ENCODE measurements around the gene FAM187B. TPM values are rescaled to one million over a fixed set of nuclear protein-coding genes. Genes with fewer than 3 reads are reported as not detected.

Gene FAM187B
- not detected for total RNA-seq
- polyA plus RNA-seq: not detected

DNA sequence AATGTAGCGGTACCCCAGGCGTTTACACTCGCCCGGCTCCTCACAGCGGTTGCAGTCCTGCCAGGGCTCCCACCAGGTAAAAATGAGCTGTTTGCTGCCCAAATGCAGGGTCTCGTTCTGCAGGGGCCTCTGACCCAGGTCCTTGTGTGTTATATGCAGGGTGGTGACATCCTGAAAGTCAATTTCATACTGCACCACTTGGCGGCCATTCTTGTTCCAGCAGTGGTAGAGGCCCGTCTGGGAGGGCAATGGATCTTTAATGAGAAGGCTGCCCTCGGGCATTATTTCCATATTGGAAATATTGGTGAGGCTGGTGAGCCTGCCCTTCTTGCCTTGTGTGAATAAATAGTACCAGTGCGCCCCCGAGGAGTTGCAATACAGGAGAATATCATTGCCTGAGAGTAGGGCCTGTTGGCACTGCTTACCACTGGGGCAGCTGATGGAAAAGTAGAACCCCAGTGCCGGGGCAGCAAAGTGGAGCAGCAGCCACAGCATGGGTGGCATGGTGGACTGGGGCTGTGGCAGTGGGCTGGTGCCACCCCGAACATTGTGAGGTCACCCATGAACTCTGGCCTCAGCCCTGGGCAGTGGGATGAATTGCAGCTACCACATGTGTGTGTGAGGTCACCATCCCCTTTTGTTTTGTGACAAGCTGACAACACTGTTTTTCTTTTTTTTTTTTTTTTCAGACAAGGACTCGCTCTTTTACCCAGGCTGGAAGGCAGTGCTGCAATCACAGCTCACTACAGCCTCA, at the start of gene FAM187B:
TSS of gene FAM187B (minus strand) at position 563 of the 754 bp plus-strand sequence. CDS start at position 504, 59 bp downstream.
- H3K4me3 Mint-ChIP-seq: no peak within 1 kb of the TSS

DNA sequence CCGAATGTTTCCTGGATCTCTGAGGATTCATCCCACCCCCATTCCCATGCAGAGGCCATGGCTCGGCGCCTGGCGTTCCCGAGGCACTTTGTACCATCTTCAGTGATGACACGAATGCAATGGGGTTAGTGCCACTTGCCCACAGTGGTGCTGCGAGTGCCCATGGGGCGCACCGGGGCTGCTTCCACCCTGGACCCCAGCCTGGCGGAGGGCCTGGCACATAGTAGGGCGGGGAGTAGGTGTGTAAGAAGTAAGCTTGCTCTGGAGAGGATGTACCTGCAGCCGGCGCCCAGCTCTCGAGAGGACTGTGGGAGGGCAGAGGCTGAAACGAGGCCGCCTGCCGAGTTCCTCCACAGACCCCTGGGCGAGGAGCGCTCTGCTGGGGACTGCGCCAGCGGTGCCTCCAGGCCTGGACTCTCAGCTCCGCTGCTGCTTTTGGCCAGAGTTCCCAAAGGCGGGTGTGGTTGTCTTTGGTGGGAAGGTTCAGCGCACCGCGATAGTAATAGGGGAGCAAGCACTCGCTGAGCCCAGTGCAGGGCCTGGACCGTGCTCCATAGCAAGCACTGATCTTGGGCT, 48.3 kb upstream of the FAM187B start:
- no peaks in the 10 kb centered on the region for H3K4me1 ChIP-seq (ENCODE audit: insufficient read depth, low read length)
- ChIA-PET POLR2A (no interaction called here), CTCF (no interaction called here)
- peaks cover 20% of the 10 kb centered on the region for H3K36me3 ChIP-seq (ENCODE audit: insufficient read depth, low read length)
- peaks cover 0 to 3% of the 10 kb centered on the region in 2 donors for H3K27me3 Mint-ChIP-seq
- H3K4me3 ChIP-seq (ENCODE audit: low read length): no peak overlapping the region
- H3K27me3 ChIP-seq (ENCODE audit: insufficient read depth, low read length, poor library complexity, severe bottlenecking): no peaks in the 10 kb centered on the region
- H3K27ac ChIP-seq (ENCODE audit: low read depth, low read length): no peak overlapping the region
- peak overlapping the region in 1 of 7 donors; percentile 54 for H3K4me3 Mint-ChIP-seq
- H3K4me1 Mint-ChIP-seq: peaks cover 17 to 28% (median 19%) of the 10 kb centered on the region in 3 donors
- DNase-seq: no peak
- H3K27ac Mint-ChIP-seq: no peak overlapping the region
- H3K36me3 Mint-ChIP-seq: peaks cover 0 to 76% (median 17%) of the 10 kb centered on the region in 3 donors
- H3K9me3 ChIP-seq (ENCODE audit: low read length): no peaks in the 10 kb centered on the region
- no peaks in the 10 kb centered on the region for H3K9me3 Mint-ChIP-seq

More for the DNA sequence above, at the start of gene FAM187B:
- H3K36me3 ChIP-seq (ENCODE audit: insufficient read depth, low read length): no peaks in the 10 kb centered on the region
- no peak within 1 kb of the TSS for H3K27ac ChIP-seq (ENCODE audit: low read depth, low read length)
- Mint-ChIP-seq H3K27ac (peak within 1 kb of the TSS in 3 of 8 donors; percentile 18 to 55 (median 33)), H3K27me3 (peaks cover 0 to 3% of the 10 kb centered on the region in 2 donors), H3K9me3 (no peaks in the 10 kb centered on the region), H3K4me1 (peaks cover 3 to 7% (median 4%) of the 10 kb centered on the region in 3 donors), H3K36me3 (no peaks in the 10 kb centered on the region)
- H3K4me3 ChIP-seq (ENCODE audit: low read length): no peak within 1 kb of the TSS
- no peak for DNase-seq
- CTCF ChIA-PET: interaction anchor here (1.0 to 1.6 kb wide), 4 partner anchors 8 to 86 kb away, joined by 3 to 4 read pairs (median 3); partner anchors contain the start of gene FXYD5
- peaks cover 9% of the 10 kb centered on the region for H3K4me1 ChIP-seq (ENCODE audit: insufficient read depth, low read length)
- H3K9me3 ChIP-seq (ENCODE audit: low read length): no peaks in the 10 kb centered on the region
- H3K27me3 ChIP-seq (ENCODE audit: insufficient read depth, low read length, poor library complexity, severe bottlenecking): no peaks in the 10 kb centered on the region
- POLR2A ChIA-PET: interaction anchor here (0.6 kb wide), 1 partner anchor 36 kb away, joined by 3 read pairs; no protein-coding TSS in a partner anchor

DNA sequence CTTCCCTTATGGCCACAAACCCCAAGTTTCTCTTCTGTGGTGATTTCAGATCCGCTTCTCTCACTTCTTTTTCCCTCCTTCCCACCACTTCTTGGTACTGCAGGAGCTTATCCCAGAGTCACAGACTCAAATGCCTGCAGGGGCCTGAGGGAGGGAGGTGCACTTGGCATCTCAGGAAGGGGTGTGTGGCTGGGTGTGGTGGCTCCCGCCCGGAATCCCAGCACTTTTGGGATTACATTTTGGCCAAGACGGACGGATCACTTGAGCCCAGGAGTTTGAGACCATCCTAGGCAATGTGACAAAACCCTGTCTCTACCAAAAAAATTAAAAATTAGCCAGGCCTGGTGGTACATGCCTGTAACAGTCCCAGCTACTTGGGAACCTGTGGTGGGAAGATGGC, 45.8 kb upstream of the FAM187B start:
- ChIA-PET CTCF (interaction anchor here (1.4 to 1.7 kb wide), 3 partner anchors 37 to 159 kb away, joined by 3 to 4 read pairs (median 3); no protein-coding TSS in a partner anchor), POLR2A (interaction anchor here (0.6 to 0.9 kb wide), 2 partner anchors 13 to 91 kb away, joined by 3 read pairs; no protein-coding TSS in a partner anchor)
- no peak for DNase-seq
- Mint-ChIP-seq H3K27me3 (peaks cover 0 to 2% of the 10 kb centered on the region in 2 donors), H3K27ac (peak overlapping the region in 2 of 8 donors; percentile 12 to 90), H3K36me3 (peaks cover 6 to 89% (median 22%) of the 10 kb centered on the region in 3 donors), H3K9me3 (no peaks in the 10 kb centered on the region), H3K4me3 (peak overlapping the region in 1 of 7 donors; percentile 66), H3K4me1 (peaks cover 24 to 42% (median 27%) of the 10 kb centered on the region in 3 donors)
- Histone ChIP-seq H3K36me3 (ENCODE audit: insufficient read depth, low read length) (peaks cover 39% of the 10 kb centered on the region), H3K4me1 (ENCODE audit: insufficient read depth, low read length) (peaks cover 7% of the 10 kb centered on the region), H3K9me3 (ENCODE audit: low read length) (no peaks in the 10 kb centered on the region), H3K27me3 (ENCODE audit: insufficient read depth, low read length, poor library complexity, severe bottlenecking) (no peaks in the 10 kb centered on the region), H3K4me3 (ENCODE audit: low read length) (no peak overlapping the region), H3K27ac (ENCODE audit: low read depth, low read length) (no peak overlapping the region)

DNA sequence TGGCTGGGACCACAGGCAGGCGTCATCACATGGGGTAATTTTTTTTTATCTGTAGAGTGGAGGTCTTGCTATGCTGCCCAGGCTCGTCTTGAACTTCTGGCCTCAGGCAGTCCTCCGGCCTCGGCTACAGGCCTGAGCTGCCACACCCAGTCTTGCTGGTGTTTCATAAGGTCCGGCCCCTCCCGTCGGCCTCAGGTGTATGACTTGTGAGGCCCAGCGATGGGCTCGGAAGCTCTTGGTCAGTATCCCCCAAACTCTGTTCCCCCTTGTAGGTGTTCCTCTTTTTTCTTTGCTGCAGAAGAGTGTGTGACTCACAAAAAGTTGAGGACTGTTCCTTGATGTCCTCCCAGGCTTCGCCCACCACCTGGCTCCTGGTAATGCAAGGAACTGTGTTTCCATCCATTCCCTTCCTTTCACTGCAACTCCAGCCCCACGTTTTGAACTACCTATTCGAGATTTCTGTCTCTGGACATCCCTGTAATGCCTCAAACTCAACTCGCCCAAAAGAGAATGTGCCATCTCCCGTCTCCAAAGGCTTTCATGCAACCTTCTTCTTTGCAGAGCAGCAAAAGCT, 45.2 kb upstream of the FAM187B start:
- ChIA-PET CTCF (interaction anchor here (1.4 to 1.7 kb wide), 4 partner anchors 37 to 159 kb away, joined by 3 to 4 read pairs (median 3); no protein-coding TSS in a partner anchor), POLR2A (interaction anchor here (0.9 kb wide), 1 partner anchor 13 kb away, joined by 3 read pairs; no protein-coding TSS in a partner anchor)
- H3K4me1 ChIP-seq (ENCODE audit: insufficient read depth, low read length): peaks cover 7% of the 10 kb centered on the region
- no peaks in the 10 kb centered on the region for H3K9me3 ChIP-seq (ENCODE audit: low read length)
- peaks cover 6 to 85% (median 22%) of the 10 kb centered on the region in 3 donors for H3K36me3 Mint-ChIP-seq
- H3K27me3 ChIP-seq (ENCODE audit: insufficient read depth, low read length, poor library complexity, severe bottlenecking): no peaks in the 10 kb centered on the region
- H3K4me1 Mint-ChIP-seq: peaks cover 24 to 42% (median 27%) of the 10 kb centered on the region in 3 donors
- H3K27me3 Mint-ChIP-seq: peaks cover 0 to 2% of the 10 kb centered on the region in 2 donors
- H3K9me3 Mint-ChIP-seq: no peaks in the 10 kb centered on the region
- no peak for DNase-seq
- peak overlapping the region in 1 of 7 donors; percentile 85 for H3K4me3 Mint-ChIP-seq
- H3K36me3 ChIP-seq (ENCODE audit: insufficient read depth, low read length): peaks cover 39% of the 10 kb centered on the region
- H3K27ac Mint-ChIP-seq: peak overlapping the region in 3 of 8 donors; percentile 7 to 90 (median 24)
- H3K27ac ChIP-seq (ENCODE audit: low read depth, low read length): no peak overlapping the region
- no peak overlapping the region for H3K4me3 ChIP-seq (ENCODE audit: low read length)

DNA sequence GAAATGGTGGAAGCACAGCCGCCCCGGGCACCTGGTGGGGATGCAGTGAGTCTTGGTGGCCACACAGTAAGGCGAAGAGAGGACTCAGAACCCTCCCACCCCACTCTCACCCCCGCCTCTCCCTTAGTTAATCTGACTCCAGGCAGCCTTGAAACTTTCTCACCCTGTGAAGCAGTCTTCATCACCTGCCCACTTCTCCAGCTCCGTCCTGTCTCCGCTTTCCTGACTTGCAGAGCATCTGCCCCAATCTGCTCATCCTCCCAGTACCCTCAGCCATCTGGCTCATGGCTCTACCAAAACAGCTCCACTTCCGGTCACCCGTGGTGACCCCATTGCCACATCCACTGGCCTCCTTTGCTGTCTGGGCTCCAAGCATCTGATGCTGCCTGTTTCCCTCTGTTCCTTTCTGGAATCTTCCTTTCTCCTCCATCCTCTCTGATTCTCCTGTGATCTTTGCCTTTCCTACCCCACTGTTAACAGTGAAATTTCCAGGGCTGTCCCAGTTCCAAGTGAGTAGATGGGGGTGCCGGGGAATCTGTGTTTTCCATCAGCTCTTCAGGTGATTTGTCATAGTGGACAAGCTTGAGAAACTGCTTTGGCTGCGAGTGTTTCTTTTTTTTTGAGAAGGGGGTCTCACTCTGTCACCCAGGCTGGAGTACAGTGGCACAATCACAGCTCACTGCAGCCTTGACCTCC, 44.6 kb upstream of the FAM187B start:
- Histone ChIP-seq H3K4me3 (ENCODE audit: low read length) (no peak overlapping the region), H3K27ac (ENCODE audit: low read depth, low read length) (no peak overlapping the region), H3K36me3 (ENCODE audit: insufficient read depth, low read length) (peaks cover 39% of the 10 kb centered on the region), H3K9me3 (ENCODE audit: low read length) (no peaks in the 10 kb centered on the region), H3K27me3 (ENCODE audit: insufficient read depth, low read length, poor library complexity, severe bottlenecking) (no peaks in the 10 kb centered on the region), H3K4me1 (ENCODE audit: insufficient read depth, low read length) (peaks cover 7% of the 10 kb centered on the region)
- peak overlapping the region in 5 of 7 donors; percentile 30 to 85 (median 55) for H3K4me3 Mint-ChIP-seq
- peak overlapping the region in 6 of 8 donors; percentile 45 to 90 (median 74) for H3K27ac Mint-ChIP-seq
- H3K36me3 Mint-ChIP-seq: peaks cover 6 to 80% (median 22%) of the 10 kb centered on the region in 3 donors
- H3K4me1 Mint-ChIP-seq: peaks cover 24 to 42% (median 27%) of the 10 kb centered on the region in 3 donors
- POLR2A ChIA-PET: no interaction called here
- H3K9me3 Mint-ChIP-seq: no peaks in the 10 kb centered on the region
- H3K27me3 Mint-ChIP-seq: peaks cover 0 to 2% of the 10 kb centered on the region in 2 donors
- CTCF ChIA-PET: interaction anchor here (1.5 to 1.7 kb wide), 2 partner anchors 36 to 62 kb away, joined by 3 read pairs; no protein-coding TSS in a partner anchor
- no peak for DNase-seq

DNA sequence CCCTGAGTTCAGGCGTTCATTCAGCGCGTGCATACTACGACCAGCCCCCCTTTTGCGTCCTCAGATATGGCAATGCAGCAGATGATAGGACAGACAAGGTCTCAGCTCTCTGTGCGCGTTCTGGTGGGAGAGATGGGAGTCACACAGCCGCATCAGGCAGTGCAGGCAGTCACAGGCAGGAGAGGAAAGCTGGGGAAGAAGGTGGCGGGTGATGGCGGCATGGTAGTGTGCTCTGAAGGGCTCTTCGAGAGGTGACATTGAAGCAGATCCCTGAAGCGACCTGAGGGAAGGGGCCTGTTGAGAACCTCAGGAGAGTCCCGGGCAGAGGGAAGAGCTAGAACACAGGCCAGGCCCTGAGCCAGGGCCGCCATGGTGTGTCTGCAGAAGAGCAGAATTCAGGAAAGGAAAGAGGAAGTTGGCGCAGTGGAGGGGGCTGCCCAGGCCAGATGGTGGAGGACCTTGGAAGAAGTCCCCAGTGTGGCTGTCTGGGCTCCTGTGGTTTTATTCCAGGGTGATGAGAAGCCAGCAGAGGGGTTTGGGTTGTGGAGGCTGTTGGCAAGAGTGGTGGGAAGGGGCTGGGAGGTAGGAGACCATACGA, 43.7 kb upstream of the FAM187B start:
- Mint-ChIP-seq H3K27me3 (peaks cover 0 to 3% of the 10 kb centered on the region in 2 donors), H3K27ac (peak overlapping the region in 6 of 8 donors; percentile 7 to 75 (median 66)), H3K4me1 (peaks cover 26 to 47% (median 31%) of the 10 kb centered on the region in 3 donors), H3K36me3 (peaks cover 6 to 76% (median 24%) of the 10 kb centered on the region in 3 donors), H3K4me3 (peak overlapping the region in 1 of 7 donors; percentile 57), H3K9me3 (no peaks in the 10 kb centered on the region)
- POLR2A ChIA-PET: no interaction called here
- CTCF ChIA-PET: interaction anchor here (1.7 kb wide), 1 partner anchor 61 kb away, joined by 3 read pairs; no protein-coding TSS in a partner anchor
- no peak for DNase-seq
- H3K27ac ChIP-seq (ENCODE audit: low read depth, low read length): no peak overlapping the region
- H3K27me3 ChIP-seq (ENCODE audit: insufficient read depth, low read length, poor library complexity, severe bottlenecking): no peaks in the 10 kb centered on the region
- peaks cover 39% of the 10 kb centered on the region for H3K36me3 ChIP-seq (ENCODE audit: insufficient read depth, low read length)
- H3K9me3 ChIP-seq (ENCODE audit: low read length): no peaks in the 10 kb centered on the region
- no peak overlapping the region for H3K4me3 ChIP-seq (ENCODE audit: low read length)
- peaks cover 7% of the 10 kb centered on the region for H3K4me1 ChIP-seq (ENCODE audit: insufficient read depth, low read length)

DNA sequence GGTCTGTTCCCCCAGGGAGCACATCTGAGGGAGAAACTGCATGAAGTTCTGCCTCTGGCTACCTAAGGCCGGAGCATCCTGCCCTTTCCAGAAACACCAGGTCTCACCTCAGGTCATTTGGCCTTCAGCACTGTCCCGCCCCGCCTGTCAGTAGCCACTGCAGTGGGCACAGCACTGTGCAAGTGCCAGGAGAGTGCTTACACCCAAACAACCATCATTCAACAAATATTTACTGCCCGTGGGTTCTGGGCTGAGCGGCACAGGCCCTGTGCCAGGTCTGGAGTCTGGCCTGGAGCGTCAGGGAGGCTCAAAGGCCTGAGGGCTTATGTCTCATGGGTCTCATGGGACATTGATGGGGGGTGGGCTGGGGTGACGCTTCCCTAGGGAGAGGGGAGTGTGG, 43.0 kb upstream of the FAM187B start:
- Mint-ChIP-seq H3K4me3 (peak overlapping the region in 4 of 7 donors; percentile 44 to 81 (median 66)), H3K36me3 (peaks cover 6 to 70% (median 24%) of the 10 kb centered on the region in 3 donors), H3K4me1 (peaks cover 24 to 48% (median 31%) of the 10 kb centered on the region in 3 donors), H3K27ac (peak overlapping the region in 5 of 8 donors; percentile 1 to 75 (median 61)), H3K27me3 (peaks cover 0 to 3% of the 10 kb centered on the region in 2 donors), H3K9me3 (no peaks in the 10 kb centered on the region)
- ChIA-PET CTCF (interaction anchor here (1.4 kb wide), 1 partner anchor 130 kb away, joined by 3 read pairs; no protein-coding TSS in a partner anchor), POLR2A (no interaction called here)
- Histone ChIP-seq H3K4me3 (ENCODE audit: low read length) (no peak overlapping the region), H3K27ac (ENCODE audit: low read depth, low read length) (no peak overlapping the region), H3K36me3 (ENCODE audit: insufficient read depth, low read length) (peaks cover 33% of the 10 kb centered on the region), H3K4me1 (ENCODE audit: insufficient read depth, low read length) (peaks cover 12% of the 10 kb centered on the region), H3K9me3 (ENCODE audit: low read length) (no peaks in the 10 kb centered on the region), H3K27me3 (ENCODE audit: insufficient read depth, low read length, poor library complexity, severe bottlenecking) (no peaks in the 10 kb centered on the region)
- DNase-seq: no peak
